GM12878 (cell line): ENCODE results near the gene KRT6C. TPM values are rescaled to one million over a fixed set of nuclear protein-coding genes. Genes with fewer than 3 reads are reported as not detected.

Experiments
- ATAC-seq: fragments of 200-7000 bp; cut with Tn5 transposase; 3 replicates; pipeline ENCODE4 v1.9.1; 2020; ENCODE audit warnings: mild to moderate bottlenecking, moderate library complexity
- BruUV-seq: library from RNA; stranded (reverse); fragments of 400-500 nt; replicated peaks from 2 replicates; lab custom pipeline; 2021; lab: Mats Ljungman, UMichigan
- CTCF ChIA-PET: fragments of 300-600 bp; sonication (Branson Sonifier 250); formaldehyde crosslinking; extraction: SDS; loops from one replicate; lab custom pipeline; 2021; ENCODE audit warnings: inconsistent platforms; lab: Yijun Ruan, JAX
- POLR2A ChIA-PET: fragments of 350-600 bp; formaldehyde crosslinking; extraction: SDS; loops from one replicate; lab custom pipeline; 2021; ENCODE audit warnings: inconsistent platforms; lab: Charles Lee
- RAD21 ChIA-PET: fragments of 300-600 bp; sonication (Branson Sonifier 250); formaldehyde crosslinking; loops from one replicate; lab custom pipeline; 2023; ENCODE audit warnings: antibody characterized with exemption; ENCODE audit not compliant: unreplicated experiment; lab: Charles Lee
- SMC1A ChIA-PET: fragments of 300-600 bp; sonication (Branson Sonifier 250); formaldehyde crosslinking; loops from one replicate; lab custom pipeline; 2023; ENCODE audit not compliant: unreplicated experiment, uncharacterized antibody; lab: Charles Lee
- DNase-seq: peaks from one replicate; pipeline ENCODE4 v3.0.0-alpha.2; 2011; ENCODE audit warnings: low read depth, low spot score
- FAIRE-seq: peaks from 3 replicates; lab custom pipeline; 2011; peaks lifted over from hg19 to GRCh38; lab: Jason Lieb, UNC
- H2AFZ ChIP-seq: 2 replicates; pipeline ENCODE4 v1.6.0; 2011; ENCODE audit warnings: low read depth, low read length, control low read depth; ENCODE audit not compliant: control insufficient read depth
- H3K27ac ChIP-seq: 2 replicates; pipeline ENCODE4 v1.5.1; 2011; ENCODE audit warnings: control low read depth; ENCODE audit not compliant: control insufficient read depth, insufficient read depth
- H3K27me3 ChIP-seq, 2 experiments: replicated peaks in 1 of 2; 2 replicates each; pipeline versions ENCODE4 v1.6.0 to v1.6.1; 2011; ENCODE audit warnings: low read length in 1 of 2; ENCODE audit not compliant: control insufficient read depth in 2 of 2, insufficient read depth in 2 of 2
- H3K36me3 ChIP-seq, 2 experiments: 2 replicates each; pipeline ENCODE4 v1.5.1; 2011; ENCODE audit warnings: low read length in 1 of 2; ENCODE audit not compliant: control insufficient read depth in 2 of 2, insufficient read depth in 2 of 2
- H3K4me1 ChIP-seq: 2 replicates; pipeline ENCODE4 v1.6.1; 2011; ENCODE audit warnings: mild to moderate bottlenecking, low read length, moderate library complexity, mixed read lengths; ENCODE audit not compliant: control insufficient read depth, insufficient read depth
- H3K4me2 ChIP-seq: 2 replicates; pipeline ENCODE4 v1.6.0; 2011; ENCODE audit warnings: control low read depth; ENCODE audit not compliant: control insufficient read depth, insufficient read depth
- H3K4me3 ChIP-seq: fragments of 200-600 bp; sonication (generic); 2 replicates; pipeline ENCODE4 v1.5.1; 2016
- H3K79me2 ChIP-seq: 2 replicates; pipeline ENCODE4 v1.6.0; 2011; ENCODE audit warnings: low read length; ENCODE audit not compliant: control insufficient read depth, insufficient read depth
- H3K9ac ChIP-seq: 2 replicates; pipeline ENCODE4 v1.8.0; 2011; ENCODE audit warnings: low read length, control low read depth, mixed read lengths; ENCODE audit not compliant: control insufficient read depth, insufficient read depth
- H3K9me3 ChIP-seq: replicated peaks from 3 replicates; pipeline ENCODE4 v1.5.1; 2011; ENCODE audit warnings: mild to moderate bottlenecking, low read length; ENCODE audit not compliant: control insufficient read depth, insufficient read depth
- H4K20me1 ChIP-seq: 2 replicates; pipeline ENCODE4 v1.6.0; 2011; ENCODE audit not compliant: control insufficient read depth, insufficient read depth
- BACH1 ChIP-seq: fragments of 450-650 bp; IDR thresholded peaks from 2 replicates; pipeline ENCODE4 v1.6.1; 2017; ENCODE audit warnings: mild to moderate bottlenecking, borderline replicate concordance
- BRCA1 ChIP-seq: IDR thresholded peaks from 2 replicates; pipeline ENCODE4 v1.6.1; 2011; ENCODE audit warnings: low read depth, low read length, improper control_type of control experiment
- CBFB ChIP-seq: IDR thresholded peaks from 2 replicates; pipeline ENCODE4 v1.6.1; 2016; ENCODE audit warnings: antibody characterized with exemption, low read depth
- FOXK2 ChIP-seq: fragments of 450-650 bp; IDR thresholded peaks from 2 replicates; pipeline ENCODE4 v1.6.1; 2017; ENCODE audit warnings: mild to moderate bottlenecking, moderate library complexity
- HDGF ChIP-seq: fragments of 450-650 bp; IDR thresholded peaks from 2 replicates; pipeline ENCODE4 v1.6.1; 2016; ENCODE audit warnings: antibody characterized with exemption
- JUNB ChIP-seq: IDR thresholded peaks from 2 replicates; pipeline ENCODE4 v1.6.1; 2016; ENCODE audit warnings: antibody characterized with exemption, mild to moderate bottlenecking
- MLLT1 ChIP-seq: fragments of 450-650 bp; IDR thresholded peaks from 2 replicates; pipeline ENCODE4 v1.6.1; 2016; ENCODE audit warnings: mild to moderate bottlenecking
- RCOR1 ChIP-seq: conservative IDR thresholded peaks from 2 replicates; pipeline ENCODE4 v1.6.1; 2012; ENCODE audit warnings: low read depth, low read length, improper control_type of control experiment
- RELA ChIP-seq: fragments of 450-650 bp; IDR thresholded peaks from 2 replicates; pipeline ENCODE4 v1.8.0; 2014; ENCODE audit warnings: borderline replicate concordance; ENCODE audit not compliant: partially characterized antibody
- RUNX3 ChIP-seq: IDR thresholded peaks from 2 replicates; pipeline ENCODE4 v1.6.1; 2012; ENCODE audit warnings: low read length, inconsistent platforms
- SIX5 ChIP-seq: IDR thresholded peaks from 2 replicates; pipeline ENCODE4 v1.6.1; 2011; ENCODE audit warnings: mild to moderate bottlenecking, low read depth, low read length, moderate library complexity; ENCODE audit not compliant: severe bottlenecking
- SMAD5 ChIP-seq: IDR thresholded peaks from 2 replicates; pipeline ENCODE4 v1.6.1; 2016; ENCODE audit warnings: antibody characterized with exemption, low read depth
- SMARCA5 ChIP-seq: fragments of 450-650 bp; IDR thresholded peaks from 2 replicates; pipeline ENCODE4 v1.6.1; 2017; ENCODE audit warnings: mild to moderate bottlenecking
- TAF1 ChIP-seq: IDR thresholded peaks from 2 replicates; pipeline ENCODE4 v1.6.1; 2011; ENCODE audit warnings: mild to moderate bottlenecking, low read depth, low read length, borderline replicate concordance
- ZBED1 ChIP-seq: IDR thresholded peaks from 2 replicates; pipeline ENCODE4 v1.6.1; 2016; ENCODE audit warnings: borderline replicate concordance
- ZNF217 ChIP-seq: fragments of 450-650 bp; IDR thresholded peaks from 2 replicates; pipeline ENCODE4 v1.6.1; 2017; ENCODE audit warnings: antibody characterized with exemption, mild to moderate bottlenecking
- ZNF687 ChIP-seq: fragments of 450-650 bp; IDR thresholded peaks from 2 replicates; pipeline ENCODE4 v1.6.1; 2017; ENCODE audit warnings: mild to moderate bottlenecking, moderate library complexity
- ZZZ3 ChIP-seq: IDR thresholded peaks from 2 replicates; pipeline ENCODE4 v1.6.1; 2011; ENCODE audit warnings: low read depth; ENCODE audit not compliant: control insufficient read depth, insufficient read length
- WGBS: methylation state at CpG from one replicate; pipeline ENCODE4 v1.1.6; 2016; ENCODE audit warnings: low lambda C conversion rate; ENCODE audit not compliant: insufficient replicate concordance, insufficient coverage; ENCODE audit errors: missing lambda C conversion rate; 5-methylcytosine and 5-hydroxymethylcytosine counted together
- in situ Hi-C: fragments of 300-500 bp; cut with MboI; formaldehyde crosslinking; loops from 9 replicates; pipeline ENCODE4 v1.14.3; 2018; ENCODE audit warnings: mixed read lengths
- intact Hi-C: fragments of 100-400 bp; cut with micrococcal nuclease; formaldehyde crosslinking; loops from one replicate; pipeline ENCODE4 v1.14.2; 2022; ENCODE audit not compliant: unreplicated experiment
- polyA plus RNA-seq, 11 experiments: library from polyadenylated mRNA; depleted of rRNA in 4 of 11; unstranded in 6 of 11; stranded (reverse) in 5 of 11; fragments of >200 nt; fragmentation: Nextera tagmentation in 4 of 11; fragmentation: Illumina TruSeq in 1 of 11; extraction: Ambion mirVana in 4 of 11; extraction: Trizol in 1 of 11; gene quantifications; 1 replicate in 1 of 11; 2 replicates in 10 of 11; pipeline versions ENCODE4 v1.2.1 to v1.2.3, GENCODE V29; 2011 to 2016; ENCODE audit warnings: inconsistent platforms in 2 of 11, missing spikeins in 2 of 11, low read depth in 1 of 11
- total RNA-seq, 4 experiments: library from RNA; depleted of rRNA in 3 of 4; stranded (reverse); fragments of >200 nt in 3 of 4; fragmentation: Illumina TruSeq in 1 of 4; extraction: Trizol in 1 of 4; gene quantifications; 2 replicates each; pipeline versions ENCODE4 v1.2.1 to v1.2.3, GENCODE V29; 2013 to 2021

KRT6C gene
- total and polyA plus RNA-seq, 10 of the 15 experiments (the other 5 are each of a cell fraction or from before 2014, with no cell fraction given): not detected

GRCh38 chr12:52517005-52517835 lies 43.6 kb upstream of the KRT6C start (continued):
- TF ChIP-seq FOXK2: no peak
- no peak for TF ChIP-seq HDGF
- TF ChIP-seq BACH1: no peak
- no peak for TF ChIP-seq RUNX3
- TF ChIP-seq ZNF217: no peak
- TF ChIP-seq JUNB: no peak
- TF ChIP-seq SIX5: no peak
- TF ChIP-seq CBFB: no peak

- ChIA-PET RAD21 (no interaction called here), POLR2A (no interaction called here), CTCF (interaction anchor here (0.6 to 1.5 kb wide), 2 partner anchors 9 to 1331 kb away, joined by 3 to 5 read pairs; no protein-coding TSS in a partner anchor), SMC1A (interaction anchor here (0.6 to 1.4 kb wide), 3 partner anchors 9 to 14 kb away, joined by 3 to 4 read pairs (median 3); no protein-coding TSS in a partner anchor)
- no peaks in the 10 kb centered on the region for H3K27me3 ChIP-seq
- H3K27ac ChIP-seq: no peak overlapping the region
- no peaks in the 10 kb centered on the region for H4K20me1 ChIP-seq
- no peak overlapping the region for H3K9ac ChIP-seq
- ATAC-seq (no peak), FAIRE-seq (no peak), DNase-seq (no peak)
- in situ Hi-C loops (no loop called here), intact Hi-C loops (no loop called here)
- H3K4me1 ChIP-seq: no peaks in the 10 kb centered on the region
- no peak overlapping the region for H2AFZ ChIP-seq
- no peaks in the 10 kb centered on the region for H3K79me2 ChIP-seq
- no peak overlapping the region for H3K4me2 ChIP-seq
- no peaks in the 10 kb centered on the region; the same call in 2 of the 3 replicates for H3K9me3 ChIP-seq
- no peak overlapping the region for H3K4me3 ChIP-seq
- WGBS: 31% methylated on average over 15 of the region's 15 CpGs
- no TSS peak for BruUV-seq
- H3K36me3 ChIP-seq: no peaks in the 10 kb centered on the region
- TF ChIP-seq SMARCA5 (no peak), MLLT1 (no peak), RCOR1 (no peak), ZNF687 (no peak), SMAD5 (no peak), TAF1 (no peak), ZBED1 (no peak), BRCA1 (no peak), RELA (no peak), ZZZ3 (no peak)
These were observed 42.6 kb upstream of the KRT6C start for GRCh38 chr12:52515927-52516831.
